Neural cell (in vitro differentiated cells): ENCODE measurements around the gene ERMAP. TPM values are rescaled to one million over a fixed set of nuclear protein-coding genes. Genes with fewer than 3 reads are reported as not detected.

Experiments used
- H2AFZ ChIP-seq: fragments of 200-600, 300-800 bp; sonication (generic), shearing (Covaris generic); 2 replicates; pipeline ENCODE4 v1.6.0; 2014; ENCODE audit warnings: low read depth, mild to moderate bottlenecking, antibody characterized with exemption, low read length, moderate library complexity
- H3F3A ChIP-seq: fragments of 200-600 bp; shearing (Covaris generic); 2 replicates; pipeline ENCODE4 v1.6.1; 2016; ENCODE audit warnings: mild to moderate bottlenecking, moderate library complexity, mixed read lengths, antibody characterized with exemption, low read length; ENCODE audit not compliant: insufficient read depth, poor library complexity, severe bottlenecking
- H3K27ac ChIP-seq: fragments of 200-600, 300-800 bp; sonication (generic), shearing (Covaris generic); 2 replicates; pipeline ENCODE4 v1.5.1; 2014; ENCODE audit warnings: mild to moderate bottlenecking, low read length, moderate library complexity
- H3K27me3 ChIP-seq: fragments of 300-800, 200-600 bp; sonication (generic), shearing (Covaris generic); 2 replicates; pipeline ENCODE4 v1.6.0; 2014; ENCODE audit warnings: mild to moderate bottlenecking, low read depth, low read length, moderate library complexity; ENCODE audit not compliant: insufficient read depth
- H3K36me3 ChIP-seq: fragments of 300-800, 200-600 bp; sonication (generic), shearing (Covaris generic); 2 replicates; pipeline ENCODE4 v1.5.1; 2014; ENCODE audit warnings: mild to moderate bottlenecking, antibody characterized with exemption, low read length, moderate library complexity; ENCODE audit not compliant: insufficient read depth
- H3K4me2 ChIP-seq: fragments of 300-800, 200-600 bp; sonication (generic), shearing (Covaris generic); 2 replicates; pipeline ENCODE4 v1.6.0; 2014; ENCODE audit warnings: mild to moderate bottlenecking, low read length
- H3K4me3 ChIP-seq: fragments of 300-800, 200-600 bp; sonication (generic), shearing (Covaris generic); 2 replicates; pipeline ENCODE4 v1.5.1; 2014; ENCODE audit warnings: mild to moderate bottlenecking, low read length, moderate library complexity
- H3K79me2 ChIP-seq: fragments of 200-600 bp; shearing (Covaris generic); replicated peaks from 2 replicates; pipeline ENCODE4 v1.6.0; 2014; ENCODE audit warnings: mild to moderate bottlenecking, low read length, moderate library complexity; ENCODE audit not compliant: insufficient read depth
- H3K9ac ChIP-seq: fragments of 300-800, 200-600 bp; sonication (generic), shearing (Covaris generic); 2 replicates; pipeline ENCODE4 v1.6.1; 2016; ENCODE audit warnings: mild to moderate bottlenecking, low read length, mixed read lengths
- H3K9me2 ChIP-seq: fragments of 200-600 bp; shearing (Covaris generic); 2 replicates; pipeline ENCODE4 v1.6.1; 2016; ENCODE audit warnings: mild to moderate bottlenecking, low read length, mixed read lengths; ENCODE audit not compliant: insufficient read depth
- H3K9me3 ChIP-seq: fragments of 200-600, 300-800 bp; sonication (generic), shearing (Covaris generic); 2 replicates; pipeline ENCODE4 v1.6.1; 2016; ENCODE audit warnings: mild to moderate bottlenecking, mixed run types, low read length, moderate library complexity, mixed read lengths
- H4K20me1 ChIP-seq: fragments of 200-600 bp; shearing (Covaris generic); 2 replicates; pipeline ENCODE4 v1.6.1; 2016; ENCODE audit warnings: mild to moderate bottlenecking, mixed run types; ENCODE audit not compliant: insufficient read depth
- EP300 ChIP-seq: fragments of 450-650 bp; conservative IDR thresholded peaks from 2 replicates; pipeline ENCODE4 v1.6.1; 2014; ENCODE audit warnings: antibody characterized with exemption, mild to moderate bottlenecking, moderate library complexity; ENCODE audit not compliant: poor library complexity, severe bottlenecking
- EZH2 ChIP-seq: fragments of 200-600, 300-800 bp; shearing (Covaris generic), sonication (generic); IDR thresholded peaks from 2 replicates; pipeline ENCODE4 v1.6.1; 2014; ENCODE audit warnings: antibody characterized with exemption, low read length, borderline replicate concordance, mild to moderate bottlenecking; ENCODE audit not compliant: insufficient read depth, poor library complexity, severe bottlenecking
- MXI1 ChIP-seq: fragments of 450-650 bp; conservative IDR thresholded peaks from 2 replicates; pipeline ENCODE4 v1.6.1; 2014; ENCODE audit warnings: antibody characterized with exemption, mild to moderate bottlenecking; ENCODE audit not compliant: poor library complexity, severe bottlenecking
- POLR2AphosphoS5 ChIP-seq: IDR thresholded peaks from 2 replicates; pipeline ENCODE4 v1.6.1; 2012
- RAD21 ChIP-seq: fragments of 450-650 bp; conservative IDR thresholded peaks from 2 replicates; pipeline ENCODE4 v1.6.1; 2014; ENCODE audit warnings: antibody characterized with exemption, mild to moderate bottlenecking, moderate library complexity
- SMC3 ChIP-seq: fragments of 450-650 bp; conservative IDR thresholded peaks from 2 replicates; pipeline ENCODE4 v1.6.1; 2014; ENCODE audit warnings: antibody characterized with exemption, mild to moderate bottlenecking, moderate library complexity; ENCODE audit not compliant: poor library complexity
- TAF1 ChIP-seq: IDR thresholded peaks from 2 replicates; pipeline ENCODE4 v1.6.1; 2012; ENCODE audit warnings: low read depth
- polyA plus RNA-seq: library from polyadenylated mRNA; depleted of rRNA; stranded (reverse); fragments of >200 nt; gene quantifications from 2 replicates; pipeline ENCODE4 v1.2.3, GENCODE V29; 2014
- TF ChIP-seq, protein P1 (sequence below): IDR thresholded peaks from 2 replicates; pipeline ENCODE4 v1.6.1; 2012; ENCODE audit warnings: borderline replicate concordance
- TF ChIP-seq, protein P2 (sequence below): fragments of 450-650 bp; IDR thresholded peaks from 2 replicates; pipeline ENCODE4 v1.5.1; 2014; ENCODE audit warnings: antibody characterized with exemption, mild to moderate bottlenecking, moderate library complexity; ENCODE audit not compliant: poor library complexity, severe bottlenecking

ERMAP gene
- polyA plus RNA-seq, 1 donor from 2014 or later, result 10.6 TPM

DNA sequence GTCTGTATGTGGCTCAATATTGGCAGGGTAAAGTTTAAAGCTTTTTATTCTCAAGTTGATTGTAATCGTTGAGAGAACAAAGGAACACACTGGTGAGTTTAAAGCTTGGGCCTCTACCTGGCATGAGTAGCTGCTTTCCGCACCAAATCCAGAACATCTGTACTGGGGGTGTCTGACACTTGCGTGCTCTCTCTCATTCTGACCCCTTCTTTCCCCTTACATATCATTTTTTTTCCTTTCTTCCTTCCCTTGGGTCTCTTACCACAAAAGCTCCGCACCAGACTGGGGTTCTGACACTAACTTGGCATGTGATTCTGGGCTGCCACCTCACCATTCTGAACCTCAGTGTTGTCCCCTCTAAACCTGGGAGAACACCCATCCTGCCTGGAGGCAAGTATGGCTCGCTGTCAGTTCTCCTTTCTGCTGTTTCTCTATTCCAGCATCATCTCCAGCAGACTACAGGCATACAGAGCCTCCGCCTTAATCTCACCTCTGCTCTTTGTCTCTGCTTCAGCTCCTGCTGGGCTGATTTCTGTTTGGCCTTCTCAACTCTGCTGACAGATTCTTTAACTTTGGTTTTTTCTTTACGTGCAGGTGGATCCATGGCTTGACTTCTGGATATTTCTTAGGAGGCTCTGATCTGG is 859 bp upstream of the ERMAP start:
- peak overlapping the region; percentile 99 for H3K4me2 ChIP-seq
- H3K27ac ChIP-seq, result peak overlapping the region; percentile 95
- H3K27me3 ChIP-seq, result no peaks in the 10 kb centered on the region
- TF ChIP-seq TAF1 (peak; percentile 80), SMC3 (no peak), EZH2 (no peak), MXI1 (no peak), POLR2AphosphoS5 (no peak), EP300 (no peak), RAD21 (no peak)
- TF ChIP-seq, protein P1, sequence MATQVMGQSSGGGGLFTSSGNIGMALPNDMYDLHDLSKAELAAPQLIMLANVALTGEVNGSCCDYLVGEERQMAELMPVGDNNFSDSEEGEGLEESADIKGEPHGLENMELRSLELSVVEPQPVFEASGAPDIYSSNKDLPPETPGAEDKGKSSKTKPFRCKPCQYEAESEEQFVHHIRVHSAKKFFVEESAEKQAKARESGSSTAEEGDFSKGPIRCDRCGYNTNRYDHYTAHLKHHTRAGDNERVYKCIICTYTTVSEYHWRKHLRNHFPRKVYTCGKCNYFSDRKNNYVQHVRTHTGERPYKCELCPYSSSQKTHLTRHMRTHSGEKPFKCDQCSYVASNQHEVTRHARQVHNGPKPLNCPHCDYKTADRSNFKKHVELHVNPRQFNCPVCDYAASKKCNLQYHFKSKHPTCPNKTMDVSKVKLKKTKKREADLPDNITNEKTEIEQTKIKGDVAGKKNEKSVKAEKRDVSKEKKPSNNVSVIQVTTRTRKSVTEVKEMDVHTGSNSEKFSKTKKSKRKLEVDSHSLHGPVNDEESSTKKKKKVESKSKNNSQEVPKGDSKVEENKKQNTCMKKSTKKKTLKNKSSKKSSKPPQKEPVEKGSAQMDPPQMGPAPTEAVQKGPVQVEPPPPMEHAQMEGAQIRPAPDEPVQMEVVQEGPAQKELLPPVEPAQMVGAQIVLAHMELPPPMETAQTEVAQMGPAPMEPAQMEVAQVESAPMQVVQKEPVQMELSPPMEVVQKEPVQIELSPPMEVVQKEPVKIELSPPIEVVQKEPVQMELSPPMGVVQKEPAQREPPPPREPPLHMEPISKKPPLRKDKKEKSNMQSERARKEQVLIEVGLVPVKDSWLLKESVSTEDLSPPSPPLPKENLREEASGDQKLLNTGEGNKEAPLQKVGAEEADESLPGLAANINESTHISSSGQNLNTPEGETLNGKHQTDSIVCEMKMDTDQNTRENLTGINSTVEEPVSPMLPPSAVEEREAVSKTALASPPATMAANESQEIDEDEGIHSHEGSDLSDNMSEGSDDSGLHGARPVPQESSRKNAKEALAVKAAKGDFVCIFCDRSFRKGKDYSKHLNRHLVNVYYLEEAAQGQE, result peak; percentile 69
- TF ChIP-seq, protein P2, sequence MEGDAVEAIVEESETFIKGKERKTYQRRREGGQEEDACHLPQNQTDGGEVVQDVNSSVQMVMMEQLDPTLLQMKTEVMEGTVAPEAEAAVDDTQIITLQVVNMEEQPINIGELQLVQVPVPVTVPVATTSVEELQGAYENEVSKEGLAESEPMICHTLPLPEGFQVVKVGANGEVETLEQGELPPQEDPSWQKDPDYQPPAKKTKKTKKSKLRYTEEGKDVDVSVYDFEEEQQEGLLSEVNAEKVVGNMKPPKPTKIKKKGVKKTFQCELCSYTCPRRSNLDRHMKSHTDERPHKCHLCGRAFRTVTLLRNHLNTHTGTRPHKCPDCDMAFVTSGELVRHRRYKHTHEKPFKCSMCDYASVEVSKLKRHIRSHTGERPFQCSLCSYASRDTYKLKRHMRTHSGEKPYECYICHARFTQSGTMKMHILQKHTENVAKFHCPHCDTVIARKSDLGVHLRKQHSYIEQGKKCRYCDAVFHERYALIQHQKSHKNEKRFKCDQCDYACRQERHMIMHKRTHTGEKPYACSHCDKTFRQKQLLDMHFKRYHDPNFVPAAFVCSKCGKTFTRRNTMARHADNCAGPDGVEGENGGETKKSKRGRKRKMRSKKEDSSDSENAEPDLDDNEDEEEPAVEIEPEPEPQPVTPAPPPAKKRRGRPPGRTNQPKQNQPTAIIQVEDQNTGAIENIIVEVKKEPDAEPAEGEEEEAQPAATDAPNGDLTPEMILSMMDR, result no peak
- no peaks in the 10 kb centered on the region for H4K20me1 ChIP-seq
- no peaks in the 10 kb centered on the region for H3K36me3 ChIP-seq
- H2AFZ ChIP-seq, result peak overlapping the region; percentile 47
- H3K79me2 ChIP-seq, result peaks cover 39% of the 10 kb centered on the region
- peak overlapping the region; percentile 68 for H3K4me3 ChIP-seq
- H3K9me2 ChIP-seq, result no peaks in the 10 kb centered on the region
- H3K9ac ChIP-seq, result peak overlapping the region; percentile 80
- H3K9me3 ChIP-seq, result no peaks in the 10 kb centered on the region
- H3F3A ChIP-seq, result no peaks in the 10 kb centered on the region

DNA sequence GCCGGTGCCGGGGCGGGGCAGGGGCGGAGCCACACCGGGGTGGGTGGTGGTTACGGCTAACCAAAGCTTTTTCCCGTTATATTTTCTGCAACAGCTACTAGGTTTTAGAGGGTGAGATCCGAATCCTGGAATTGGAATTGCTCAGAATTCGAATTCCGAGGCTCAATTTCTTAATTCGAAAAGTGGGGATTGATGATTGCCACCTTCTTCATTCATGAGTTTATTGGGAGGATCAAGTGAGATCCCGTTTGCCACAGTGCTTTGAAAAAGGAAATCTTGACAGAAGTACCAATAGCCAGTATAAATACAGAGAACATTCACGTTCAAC is 482 bp downstream of the ERMAP start:
- TF ChIP-seq TAF1 (no peak), MXI1 (no peak), SMC3 (no peak), POLR2AphosphoS5 (no peak), RAD21 (no peak)
- TF ChIP-seq, protein P1, result no peak
- TF ChIP-seq, protein P2, result no peak
- peak overlapping the region; percentile 68 for H3K4me3 ChIP-seq
- peak overlapping the region; percentile 60 for H3K4me2 ChIP-seq
- peaks cover 27% of the 10 kb centered on the region for H3K79me2 ChIP-seq
- H4K20me1 ChIP-seq, result no peaks in the 10 kb centered on the region
- no peaks in the 10 kb centered on the region for H3F3A ChIP-seq
- no peaks in the 10 kb centered on the region for H3K27me3 ChIP-seq
- H3K9me3 ChIP-seq, result no peaks in the 10 kb centered on the region
- H3K27ac ChIP-seq, result peak overlapping the region; percentile 95
- H3K9me2 ChIP-seq, result no peaks in the 10 kb centered on the region
- H2AFZ ChIP-seq, result peak overlapping the region; percentile 54
- peak overlapping the region; percentile 80 for H3K9ac ChIP-seq
- no peaks in the 10 kb centered on the region for H3K36me3 ChIP-seq
